Activated B cell treated with CpG ODN at 0.5 μM for 24 hours (primary cell): ENCODE measurements around the gene KCP. TPM values are rescaled to one million over a fixed set of nuclear protein-coding genes. Genes with fewer than 3 reads are reported as not detected.

Source experiments
- ATAC-seq: fragments of 200-7000 bp; cut with Tn5 transposase; one replicate; pipeline ENCODE4 v1.10.0; 2021; ENCODE audit warnings: low read depth, mild to moderate bottlenecking, moderate library complexity
- CTCF ChIA-PET: fragments of 350-600 bp; sonication (Branson Sonifier 250); formaldehyde crosslinking; loops from one replicate; lab custom pipeline; 2021; ENCODE audit warnings: antibody characterized with exemption; lab: Charles Lee
- POLR2A ChIA-PET: fragments of 350-600 bp; sonication (Branson Sonifier 250); formaldehyde crosslinking; loops from one replicate; lab custom pipeline; 2021; ENCODE audit warnings: antibody characterized with exemption; lab: Charles Lee
- DNase-seq: peaks from one replicate; pipeline ENCODE4 v3.0.0; 2022
- H3K27ac Mint-ChIP-seq: one replicate; pipeline ENCODE4 v1.8.0; 2020; ENCODE audit warnings: mixed read lengths
- H3K27me3 Mint-ChIP-seq: one replicate; pipeline ENCODE4 v1.8.0; 2021; ENCODE audit warnings: mixed read lengths
- H3K36me3 Mint-ChIP-seq: one replicate; pipeline ENCODE4 v1.8.0; 2021; ENCODE audit warnings: low read depth, mixed read lengths
- H3K4me1 Mint-ChIP-seq: one replicate; pipeline ENCODE4 v1.8.0; 2021; ENCODE audit warnings: mixed read lengths
- H3K4me3 Mint-ChIP-seq: one replicate; pipeline ENCODE4 v1.8.0; 2020; ENCODE audit warnings: mild to moderate bottlenecking, mixed read lengths
- H3K9me3 Mint-ChIP-seq: one replicate; pipeline ENCODE4 v1.8.0; 2020; ENCODE audit warnings: mixed read lengths
- intact Hi-C: fragments of 100-400 bp; cut with micrococcal nuclease; formaldehyde crosslinking; loops from one replicate; pipeline ENCODE4 v1.15.1; 2024
- total RNA-seq: library from RNA; stranded (reverse); gene quantifications from 2 replicates; pipeline ENCODE4 v1.2.3, GENCODE V29; 2022
- TF ChIP-seq, protein P1 (sequence below): fragments of 200-600 bp; IDR thresholded peaks from one replicate; pipeline ENCODE4 v1.8.0; 2022; ENCODE audit warnings: antibody characterized with exemption, mild to moderate bottlenecking

KCP gene
- total RNA-seq, 1 donor from 2014 or later, result 4.1 TPM

DNA sequence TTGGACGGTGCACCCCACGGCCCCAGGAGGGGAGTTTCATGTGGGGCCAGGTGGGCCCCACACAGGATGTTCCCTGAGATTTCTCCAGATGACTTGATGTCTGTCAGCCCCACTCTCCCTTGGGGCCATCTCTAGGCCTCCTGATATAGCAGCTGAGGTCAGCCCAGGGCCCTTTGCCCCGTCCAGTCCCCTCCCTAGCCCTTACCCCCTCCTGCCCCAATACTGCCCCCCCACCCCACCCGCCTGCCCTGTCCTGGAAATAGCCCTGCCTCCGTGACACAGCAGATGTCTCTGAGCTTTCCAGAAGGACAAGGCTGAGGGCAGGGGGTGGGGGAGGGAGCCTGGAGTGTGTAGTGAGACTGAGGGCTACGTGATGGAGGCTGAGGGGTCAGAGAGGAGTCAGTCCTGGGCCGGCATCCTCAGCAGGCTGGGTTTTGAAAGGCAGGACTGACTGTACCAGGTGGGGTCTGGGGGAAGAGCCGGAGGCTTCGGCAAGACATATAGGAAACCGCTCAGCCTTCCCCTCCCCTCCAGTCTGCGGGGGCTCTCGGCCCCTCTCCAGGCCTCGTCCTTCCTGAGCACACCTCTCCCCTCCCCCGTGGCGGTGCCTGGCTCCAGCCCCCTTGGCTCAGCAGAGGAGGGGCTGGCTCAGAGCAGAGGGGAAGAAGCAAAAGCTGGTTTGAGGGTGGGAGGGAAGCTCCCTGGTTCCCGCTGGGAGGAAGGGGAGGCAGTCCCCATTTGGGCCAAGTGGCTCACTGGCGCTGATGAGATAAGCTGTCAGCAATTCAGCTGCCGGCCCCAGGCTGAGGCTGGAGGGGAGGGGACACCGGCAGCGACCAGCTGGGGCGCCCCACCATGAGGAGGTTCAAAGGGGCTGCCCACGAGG, 78.3 kb downstream of the KCP start:
- no peaks in the 10 kb centered on the region for H3K9me3 Mint-ChIP-seq
- TF ChIP-seq, protein P1, sequence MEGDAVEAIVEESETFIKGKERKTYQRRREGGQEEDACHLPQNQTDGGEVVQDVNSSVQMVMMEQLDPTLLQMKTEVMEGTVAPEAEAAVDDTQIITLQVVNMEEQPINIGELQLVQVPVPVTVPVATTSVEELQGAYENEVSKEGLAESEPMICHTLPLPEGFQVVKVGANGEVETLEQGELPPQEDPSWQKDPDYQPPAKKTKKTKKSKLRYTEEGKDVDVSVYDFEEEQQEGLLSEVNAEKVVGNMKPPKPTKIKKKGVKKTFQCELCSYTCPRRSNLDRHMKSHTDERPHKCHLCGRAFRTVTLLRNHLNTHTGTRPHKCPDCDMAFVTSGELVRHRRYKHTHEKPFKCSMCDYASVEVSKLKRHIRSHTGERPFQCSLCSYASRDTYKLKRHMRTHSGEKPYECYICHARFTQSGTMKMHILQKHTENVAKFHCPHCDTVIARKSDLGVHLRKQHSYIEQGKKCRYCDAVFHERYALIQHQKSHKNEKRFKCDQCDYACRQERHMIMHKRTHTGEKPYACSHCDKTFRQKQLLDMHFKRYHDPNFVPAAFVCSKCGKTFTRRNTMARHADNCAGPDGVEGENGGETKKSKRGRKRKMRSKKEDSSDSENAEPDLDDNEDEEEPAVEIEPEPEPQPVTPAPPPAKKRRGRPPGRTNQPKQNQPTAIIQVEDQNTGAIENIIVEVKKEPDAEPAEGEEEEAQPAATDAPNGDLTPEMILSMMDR, result no peak
- H3K4me1 Mint-ChIP-seq, result peaks cover 24% of the 10 kb centered on the region
- DNase-seq (no peak), ATAC-seq (no peak)
- peaks cover 24% of the 10 kb centered on the region for H3K27me3 Mint-ChIP-seq
- H3K4me3 Mint-ChIP-seq, result no peak overlapping the region
- intact Hi-C loops, result no loop called here
- H3K27ac Mint-ChIP-seq, result no peak overlapping the region
- no peaks in the 10 kb centered on the region for H3K36me3 Mint-ChIP-seq
- CTCF ChIA-PET, result no interaction called here
- POLR2A ChIA-PET, result no interaction called here

DNA sequence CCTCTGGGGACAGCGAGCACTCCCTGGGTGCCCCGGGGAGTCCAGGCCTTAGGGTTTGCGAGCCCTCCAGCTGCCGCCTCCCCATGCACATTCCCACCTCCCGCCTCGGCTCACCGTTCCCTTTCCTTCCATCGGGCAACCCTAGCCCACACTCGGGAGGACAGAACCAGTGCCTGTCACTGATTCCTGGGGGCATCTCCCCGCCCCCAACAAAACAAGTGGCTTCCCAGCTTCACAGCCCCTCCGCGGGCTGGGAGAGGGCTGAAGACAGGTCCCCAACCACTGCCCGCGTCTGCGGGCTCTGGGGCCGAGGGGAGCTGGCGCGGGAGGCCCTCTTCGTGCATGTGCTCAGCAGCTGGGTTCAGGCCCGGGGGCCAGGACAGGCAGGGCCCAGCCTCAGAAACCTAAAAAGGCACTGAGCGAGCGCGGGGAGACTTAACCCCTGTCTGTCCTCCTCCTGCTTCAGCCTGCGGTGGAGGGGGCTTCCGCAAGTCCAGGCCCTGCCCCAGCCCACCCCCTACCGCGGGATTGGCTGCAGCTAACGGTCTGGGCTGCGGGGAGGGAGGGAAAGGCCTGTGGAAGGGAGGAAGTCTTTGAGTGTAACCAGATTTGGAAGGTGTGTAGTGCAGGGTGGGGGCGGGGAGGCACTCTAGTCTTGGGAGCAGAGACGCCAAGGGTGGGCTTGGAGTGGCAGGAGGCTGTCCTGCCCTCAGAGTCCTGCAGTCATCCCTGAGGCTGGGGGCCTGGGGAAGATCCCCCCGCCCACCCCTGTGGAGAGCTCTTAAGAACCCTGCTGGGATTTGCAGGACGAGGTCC, 79.1 kb downstream of the KCP start:
- H3K9me3 Mint-ChIP-seq, result no peaks in the 10 kb centered on the region
- DNase-seq (no peak), ATAC-seq (peak; percentile 32)
- TF ChIP-seq, protein P1, result no peak
- H3K27ac Mint-ChIP-seq, result no peak overlapping the region
- H3K4me1 Mint-ChIP-seq, result peaks cover 24% of the 10 kb centered on the region
- H3K36me3 Mint-ChIP-seq, result no peaks in the 10 kb centered on the region
- POLR2A ChIA-PET, result no interaction called here
- H3K4me3 Mint-ChIP-seq, result peak overlapping the region; percentile 65
- H3K27me3 Mint-ChIP-seq, result peaks cover 26% of the 10 kb centered on the region
- CTCF ChIA-PET, result no interaction called here
- intact Hi-C loops, result no loop called here

DNA sequence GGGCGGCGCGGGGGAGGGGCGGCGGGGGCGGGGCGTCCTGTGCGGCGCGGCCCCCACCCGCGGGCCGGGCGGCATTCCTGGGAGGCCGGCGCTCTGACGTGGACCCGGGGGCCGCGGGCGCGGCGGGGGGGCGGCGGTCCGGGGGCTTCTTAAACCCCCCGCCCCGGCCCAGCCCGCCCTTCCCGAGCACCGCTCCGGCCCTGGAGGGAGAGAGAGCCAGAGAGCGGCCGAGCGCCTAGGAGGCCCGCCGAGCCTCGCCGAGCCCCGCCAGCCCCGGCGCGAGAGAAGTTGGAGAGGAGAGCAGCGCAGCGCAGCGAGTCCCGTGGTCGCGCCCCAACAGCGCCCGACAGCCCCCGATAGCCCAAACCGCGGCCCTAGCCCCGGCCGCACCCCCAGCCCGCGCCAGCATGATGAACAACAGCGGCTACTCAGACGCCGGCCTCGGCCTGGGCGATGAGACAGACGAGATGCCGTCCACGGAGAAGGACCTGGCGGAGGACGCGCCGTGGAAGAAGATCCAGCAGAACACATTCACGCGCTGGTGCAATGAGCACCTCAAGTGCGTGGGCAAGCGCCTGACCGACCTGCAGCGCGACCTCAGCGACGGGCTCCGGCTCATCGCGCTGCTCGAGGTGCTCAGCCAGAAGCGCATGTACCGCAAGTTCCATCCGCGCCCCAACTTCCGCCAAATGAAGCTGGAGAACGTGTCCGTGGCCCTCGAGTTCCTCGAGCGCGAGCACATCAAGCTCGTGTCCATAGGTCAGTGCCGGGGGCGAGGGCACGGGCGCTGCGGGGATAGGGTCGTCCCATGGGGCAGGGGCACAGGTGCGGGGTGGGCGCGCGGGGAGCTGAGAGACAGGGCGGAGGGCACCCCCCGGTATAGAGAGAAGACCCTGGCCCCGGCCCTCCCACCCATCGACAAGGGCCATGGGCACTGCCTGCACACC, 80.0 kb downstream of the KCP start, which contains the start of gene FLNC:
Gene FLNC (plus strand): TSS at position 176 of the 947 bp plus-strand sequence. CDS start 232 bp downstream, at position 408.
- TF ChIP-seq, protein P1, result no peak
- Mint-ChIP-seq H3K9me3 (no peaks in the 10 kb centered on the region), H3K27me3 (peaks cover 26% of the 10 kb centered on the region), H3K4me1 (peaks cover 24% of the 10 kb centered on the region), H3K27ac (no peak within 1 kb of the TSS), H3K4me3 (peak within 1 kb of the TSS; percentile 76), H3K36me3 (no peaks in the 10 kb centered on the region)
- POLR2A ChIA-PET, result no interaction called here
- CTCF ChIA-PET, result no interaction called here
- intact Hi-C loops, result no loop called here
- DNase-seq (peak; percentile 39), ATAC-seq (peak; percentile 60)

DNA sequence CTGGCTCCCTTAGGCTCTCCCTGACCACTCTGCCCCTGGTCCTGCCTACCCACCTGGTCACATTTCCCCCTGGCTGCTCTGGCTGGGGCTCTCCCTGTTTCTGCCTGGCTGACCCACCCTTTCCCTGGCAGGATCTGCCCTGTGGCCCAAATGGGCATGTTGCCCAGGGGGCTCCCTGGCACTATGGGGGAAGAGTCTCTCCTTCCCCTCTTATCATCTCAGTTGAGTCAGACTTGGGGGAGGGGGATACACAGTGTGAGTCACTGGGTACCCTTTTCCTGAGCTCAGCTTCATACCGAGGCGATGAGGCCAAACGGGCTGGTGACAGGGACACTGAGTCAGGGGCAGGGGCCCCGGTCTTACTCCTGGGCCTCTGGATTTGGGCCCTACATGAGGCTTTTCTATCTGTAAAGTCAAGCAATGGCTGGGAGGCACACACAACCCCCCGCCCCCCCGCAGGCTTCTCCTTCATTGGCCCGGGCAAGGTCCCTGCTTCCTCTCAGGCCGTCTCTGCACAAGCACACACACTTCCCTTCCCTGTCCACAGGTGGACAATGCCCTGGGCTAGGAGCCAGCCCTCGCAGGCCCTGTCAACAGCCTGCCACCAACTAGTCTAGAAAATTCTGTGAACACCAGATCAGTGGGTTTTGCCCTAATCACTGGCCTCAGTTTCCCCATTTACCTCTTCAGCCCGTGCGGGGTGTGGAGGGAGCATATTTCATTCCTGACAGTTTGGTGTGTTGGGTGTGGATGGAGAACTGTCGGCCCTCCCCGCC, 80.9 kb downstream of the KCP start:
- no peak overlapping the region for H3K27ac Mint-ChIP-seq
- no peaks in the 10 kb centered on the region for H3K36me3 Mint-ChIP-seq
- DNase-seq (no peak), ATAC-seq (no peak)
- no peaks in the 10 kb centered on the region for H3K9me3 Mint-ChIP-seq
- intact Hi-C loops, result no loop called here
- H3K4me1 Mint-ChIP-seq, result peaks cover 24% of the 10 kb centered on the region
- POLR2A ChIA-PET, result no interaction called here
- peak overlapping the region; percentile 64 for H3K4me3 Mint-ChIP-seq
- TF ChIP-seq, protein P1, result no peak
- CTCF ChIA-PET, result no interaction called here
- peaks cover 24% of the 10 kb centered on the region for H3K27me3 Mint-ChIP-seq
